GM12878 (cell line): ENCODE measurements around the gene ID4. TPM values are rescaled to one million over a fixed set of nuclear protein-coding genes. Genes with fewer than 3 reads are reported as not detected.

Experiments
- E2F8 ChIP-seq: fragments of 450-650 bp; IDR thresholded peaks from 2 replicates; pipeline ENCODE4 v1.6.1; 2018; ENCODE audit warnings: mild to moderate bottlenecking, low read depth, moderate library complexity; ENCODE audit not compliant: partially characterized antibody
- ESRRA ChIP-seq: IDR thresholded peaks from 2 replicates; pipeline ENCODE4 v1.6.1; 2012; ENCODE audit warnings: mild to moderate bottlenecking, low read length, improper control_type of control experiment
- IKZF1 ChIP-seq: fragments of 450-650 bp; conservative IDR thresholded peaks from 2 replicates; pipeline ENCODE4 v1.6.1; 2017; ENCODE audit warnings: antibody characterized with exemption, mild to moderate bottlenecking
- JUNB ChIP-seq: IDR thresholded peaks from 2 replicates; pipeline ENCODE4 v1.6.1; 2016; ENCODE audit warnings: antibody characterized with exemption, mild to moderate bottlenecking
- RBBP5 ChIP-seq: fragments of 200-600 bp; sonication (generic); conservative IDR thresholded peaks from 2 replicates; pipeline ENCODE4 v1.6.1; 2016
- RCOR1 ChIP-seq: conservative IDR thresholded peaks from 2 replicates; pipeline ENCODE4 v1.6.1; 2012; ENCODE audit warnings: low read depth, low read length, improper control_type of control experiment
- SKIL ChIP-seq: fragments of 450-650 bp; IDR thresholded peaks from 2 replicates; pipeline ENCODE4 v1.6.1; 2017; ENCODE audit warnings: mild to moderate bottlenecking, low read depth, inconsistent platforms; ENCODE audit not compliant: poor library complexity, severe bottlenecking
- YY1 ChIP-seq: IDR thresholded peaks from 2 replicates; pipeline ENCODE4 v1.6.1; 2011; ENCODE audit warnings: low read depth, mild to moderate bottlenecking, low read length
- ZNF274 ChIP-seq: IDR thresholded peaks from one replicate; pipeline ENCODE4 v1.8.0; 2011; ENCODE audit not compliant: insufficient read length, insufficient read depth
- polyA plus RNA-seq, 11 experiments: library from polyadenylated mRNA; depleted of rRNA in 4 of 11; unstranded in 6 of 11; stranded (reverse) in 5 of 11; fragments of >200 nt; fragmentation: Nextera tagmentation in 4 of 11; fragmentation: Illumina TruSeq in 1 of 11; extraction: Ambion mirVana in 4 of 11; extraction: Trizol in 1 of 11; gene quantifications; 1 replicate in 1 of 11; 2 replicates in 10 of 11; pipeline versions ENCODE4 v1.2.1 to v1.2.3, GENCODE V29; 2011 to 2016; ENCODE audit warnings: inconsistent platforms in 2 of 11, missing spikeins in 2 of 11, low read depth in 1 of 11
- total RNA-seq, 4 experiments: library from RNA; depleted of rRNA in 3 of 4; stranded (reverse); fragments of >200 nt in 3 of 4; fragmentation: Illumina TruSeq in 1 of 4; extraction: Trizol in 1 of 4; gene quantifications; 2 replicates each; pipeline versions ENCODE4 v1.2.1 to v1.2.3, GENCODE V29; 2013 to 2021

ID4 gene
- total and polyA plus RNA-seq, 10 of the 15 experiments (the other 5 are each of a cell fraction or from before 2014, with no cell fraction given) = 0.09 TPM; not detected in 9

GRCh38 chr6:19788686-19789085 lies 48.5 kb upstream of the ID4 start (continued):
- TF ChIP-seq SKIL = no peak
- TF ChIP-seq E2F8 = no peak
- no peak for TF ChIP-seq RCOR1
- no peak for TF ChIP-seq RBBP5
- no peak for TF ChIP-seq IKZF1
- TF ChIP-seq ESRRA = no peak
- TF ChIP-seq ZNF274 = no peak
- TF ChIP-seq YY1 = no peak
- no peak for TF ChIP-seq JUNB
